ENCODE results near the gene FZD2.
"Not testable (repeated sequence)": the region's sequence is repeated elsewhere in the genome, so short reads cannot be mapped to it uniquely, and the experiment has no call there.

FZD2 gene

GRCh38 chr17:44575403-44575802 lies 18.1 kb downstream of the FZD2 start:
- DNase-seq (ENCODE audit: low spot score) = no peak

- no peak for DNase-seq (ENCODE audit: low spot score)
Measured at GRCh38 chr17:44578947-44579346, 21.7 kb downstream of the FZD2 start.

- no peak for DNase-seq (ENCODE audit: low spot score)
Measured at GRCh38 chr17:44581868-44582267, 24.6 kb downstream of the FZD2 start.

- DNase-seq (ENCODE audit: low spot score) = no peak
Measured at GRCh38 chr17:44584443-44584842, 27.2 kb downstream of the FZD2 start.

- no peak for DNase-seq (ENCODE audit: low spot score)
Measured at GRCh38 chr17:44585315-44585714, 28.0 kb downstream of the FZD2 start.

- DNase-seq (ENCODE audit: low spot score) = no peak
Measured at GRCh38 chr17:44587339-44587738, 30.1 kb downstream of the FZD2 start.

- no peak for DNase-seq (ENCODE audit: low spot score)
Measured at GRCh38 chr17:44589316-44590071, 32.2 kb downstream of the FZD2 start.

- not testable (repeated sequence) for DNase-seq (ENCODE audit: low spot score)
Measured at GRCh38 chr17:44590072-44590462, 32.8 kb downstream of the FZD2 start.

GRCh38 chr17:44590762-44591161 lies 33.5 kb downstream of the FZD2 start:
- not testable (repeated sequence) for DNase-seq (ENCODE audit: low spot score)

GRCh38 chr17:44591206-44591605 lies 33.9 kb downstream of the FZD2 start:
- DNase-seq (ENCODE audit: low spot score) = no peak

- no peak for DNase-seq (ENCODE audit: low spot score)
Measured at GRCh38 chr17:44593156-44593555, 35.9 kb downstream of the FZD2 start.

- no peak for DNase-seq (ENCODE audit: low spot score)
Measured at GRCh38 chr17:44595216-44595775, 38.0 kb downstream of the FZD2 start.

- no peak for DNase-seq (ENCODE audit: low spot score)
Measured at GRCh38 chr17:44598329-44598728, 41.0 kb downstream of the FZD2 start.

- DNase-seq (ENCODE audit: low spot score) = no peak
Measured at GRCh38 chr17:44598932-44599297, 41.6 kb downstream of the FZD2 start.

GRCh38 chr17:44599298-44600175 lies 42.3 kb downstream of the FZD2 start:
- DNase-seq (ENCODE audit: low spot score) = no peak

GRCh38 chr17:44601539-44601938 lies 44.3 kb downstream of the FZD2 start:
- no peak for DNase-seq (ENCODE audit: low spot score)

GRCh38 chr17:44601973-44602372 lies 44.7 kb downstream of the FZD2 start:
- DNase-seq (ENCODE audit: low spot score) = no peak

GRCh38 chr17:44602390-44602789 lies 45.1 kb downstream of the FZD2 start:
- DNase-seq (ENCODE audit: low spot score) = no peak

GRCh38 chr17:44602970-44603369 lies 45.7 kb downstream of the FZD2 start:
- DNase-seq (ENCODE audit: low spot score) = no peak

- DNase-seq (ENCODE audit: low spot score) = no peak
Measured at GRCh38 chr17:44604116-44604761, 47.0 kb downstream of the FZD2 start.

GRCh38 chr17:44604768-44605485 lies 47.6 kb downstream of the FZD2 start:
- DNase-seq (ENCODE audit: low spot score) = no peak

- no peak for DNase-seq (ENCODE audit: low spot score)
Measured at GRCh38 chr17:44606658-44607057, 49.4 kb downstream of the FZD2 start.

Measured in activated CD4-positive, alpha-beta T cell treated with anti-CD3 and anti-CD28 coated beads, Interleukin-2, Interleukin-4, amounts not matched to agents 100 ng/mL and 50 ng/mL, durations not matched to agents 16 hours and 8 hours (primary cell).